ENCODE data around the gene MAPK8.

DNA sequence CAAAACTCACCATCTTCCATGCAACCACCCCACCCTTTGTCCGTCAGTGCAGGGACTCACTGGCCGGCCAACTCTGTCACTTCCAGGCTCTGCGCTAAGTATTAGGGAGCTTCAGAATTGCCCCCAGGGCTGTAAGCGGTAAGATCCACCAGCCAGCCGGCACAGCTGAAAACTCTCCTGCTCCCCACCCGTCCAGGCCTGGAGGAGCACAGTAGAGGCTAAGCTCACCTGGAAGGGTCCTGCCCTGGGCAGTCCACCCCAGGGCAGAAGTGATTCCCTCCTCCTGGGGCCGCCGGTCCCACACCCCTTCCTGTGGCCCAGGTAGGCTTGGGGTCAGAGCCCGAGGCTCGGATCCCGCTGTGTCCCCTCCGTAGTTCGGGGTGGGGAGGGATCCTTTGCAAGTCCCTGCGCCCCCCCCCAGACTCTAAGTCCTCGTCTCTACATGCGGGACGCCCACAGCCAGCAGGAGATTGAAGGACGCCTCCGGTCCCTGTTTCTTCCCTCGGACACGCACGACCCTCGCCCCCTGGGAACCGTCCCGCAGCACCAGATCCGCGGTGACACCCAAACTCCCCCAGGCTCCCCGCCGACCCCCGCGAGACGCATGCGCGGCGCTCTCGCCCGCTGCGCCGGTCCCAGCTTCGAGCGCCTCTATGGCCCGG, 159.5 kb downstream of the MAPK8 start:
- no peak for TF ChIP-seq REST (IDR thresholded peaks at IDR 0.05; ENCODE audit: borderline replicate concordance)
- TF ChIP-seq REST (CRISPR knock-in tag; IDR thresholded peaks at IDR 0.05; ENCODE audit: low read depth) = no peak
- no peak for TF ChIP-seq POLR2A (conservative IDR thresholded peaks at IDR 0.05)
- TF ChIP-seq BCL6 (CRISPR knock-in tag; IDR thresholded peaks at IDR 0.05) = no peak

All from K562 (cell line).